HepG2 (cell line): ENCODE data around the gene CST5. TPM values are rescaled to one million over a fixed set of nuclear protein-coding genes. Genes with fewer than 3 reads are reported as not detected.

Experiments
- ATAC-seq: fragments of 200-7000 bp; cut with Tn5 transposase; 3 replicates; pipeline ENCODE4 v1.9.1; 2020; ENCODE audit warnings: mild to moderate bottlenecking, moderate library complexity
- BruUV-seq: library from RNA; stranded (reverse); fragments of 400-500 nt; replicated peaks from 2 replicates; lab custom pipeline; 2021; lab: Mats Ljungman, UMichigan
- CTCF ChIA-PET: fragments of 300-600 bp; formaldehyde crosslinking; extraction: SDS; loops from one replicate; lab custom pipeline; 2021; ENCODE audit warnings: low total read pairs, inconsistent platforms, low intra/inter-chr PET ratio; lab: Yijun Ruan, JAX
- POLR2A ChIA-PET: fragments of 350-600 bp; sonication (Branson Sonifier 250); formaldehyde crosslinking; loops from one replicate; lab custom pipeline; 2020; ENCODE audit warnings: antibody characterized with exemption, inconsistent platforms; lab: Yijun Ruan, JAX
- DNase-seq: peaks from one replicate; pipeline ENCODE4 v3.0.0-alpha.2; 2015; ENCODE audit warnings: low spot score
- FAIRE-seq: peaks from 3 replicates; lab custom pipeline; 2011; peaks lifted over from hg19 to GRCh38; lab: Jason Lieb, UNC
- H2AFZ ChIP-seq: one replicate; pipeline ENCODE4 v1.6.1; 2011; ENCODE audit warnings: low read length, inconsistent platforms
- H3K27ac ChIP-seq: fragments of 300-600 bp; 3 replicates; pipeline ENCODE4 v1.8.0; 2011; ENCODE audit warnings: mixed run types, mild to moderate bottlenecking, mixed read lengths, low read length, inconsistent platforms; ENCODE audit not compliant: insufficient read depth; ENCODE audit errors: extremely low read length
- H3K27me3 ChIP-seq, 2 experiments: fragments of 200-600 bp in 1 of 2; 2 replicates in 1 of 2; 3 replicates in 1 of 2; pipeline versions ENCODE4 v1.6.0 to v1.8.0; 2011; ENCODE audit warnings: low read length in 2 of 2, mild to moderate bottlenecking in 2 of 2, moderate library complexity in 2 of 2, inconsistent platforms in 1 of 2; ENCODE audit not compliant: insufficient read depth in 2 of 2, control insufficient read depth in 1 of 2
- H3K36me3 ChIP-seq, 2 experiments: fragments of 200-600 bp in 1 of 2; replicated peaks in 1 of 2; 2 replicates in 1 of 2; 3 replicates in 1 of 2; pipeline versions ENCODE4 v1.5.1 to v1.8.0; 2011; ENCODE audit warnings: low read length in 2 of 2, inconsistent platforms in 1 of 2; ENCODE audit not compliant: insufficient read depth in 2 of 2, control insufficient read depth in 1 of 2
- H3K4me1 ChIP-seq: 2 replicates; pipeline ENCODE4 v1.5.1; 2012; ENCODE audit warnings: low read length, inconsistent platforms; ENCODE audit not compliant: insufficient read depth
- H3K4me2 ChIP-seq: 2 replicates; pipeline ENCODE4 v1.6.0; 2011; ENCODE audit warnings: low read depth, low read length, inconsistent platforms
- H3K4me3 ChIP-seq, 3 experiments: fragments of 200-600 bp in 1 of 3; sonication (generic), shearing (Covaris generic) in 1 of 3; replicated peaks in 1 of 3; 2 replicates each; pipeline ENCODE4 v1.5.1; 2011 to 2016; ENCODE audit warnings: low read length in 3 of 3, inconsistent platforms in 2 of 3, low read depth in 2 of 3, mild to moderate bottlenecking in 2 of 3, control low read depth in 1 of 3, mixed read lengths in 1 of 3; ENCODE audit not compliant: insufficient read depth in 1 of 3
- H3K79me2 ChIP-seq: one replicate; pipeline ENCODE4 v1.6.1; 2011; ENCODE audit warnings: low read length, inconsistent platforms; ENCODE audit not compliant: insufficient read depth
- H3K9ac ChIP-seq: 2 replicates; pipeline ENCODE4 v1.6.0; 2011; ENCODE audit warnings: mild to moderate bottlenecking, low read depth, low read length, inconsistent platforms; ENCODE audit not compliant: insufficient read depth
- H3K9me3 ChIP-seq: 2 replicates; pipeline ENCODE4 v1.5.1; 2012; ENCODE audit warnings: mild to moderate bottlenecking, low read length
- H4K20me1 ChIP-seq: 2 replicates; pipeline ENCODE4 v1.6.0; 2011; ENCODE audit warnings: inconsistent platforms, mild to moderate bottlenecking, low read length, moderate library complexity; ENCODE audit not compliant: insufficient read depth
- ESRRA ChIP-seq: sonication (generic); formaldehyde crosslinking; IDR thresholded peaks from 2 replicates; pipeline ENCODE4 v1.5.1; 2020; ENCODE audit warnings: mild to moderate bottlenecking, low read depth, missing genetic modification reagents
- FOXC1 ChIP-seq: sonication (generic); formaldehyde crosslinking; IDR thresholded peaks from 2 replicates; pipeline ENCODE4 v1.8.0; 2022; ENCODE audit warnings: mild to moderate bottlenecking, missing genetic modification reagents, borderline replicate concordance
- GZF1 ChIP-seq: sonication (generic); formaldehyde crosslinking; IDR thresholded peaks from 2 replicates; pipeline ENCODE4 v1.5.1; 2020; ENCODE audit warnings: mild to moderate bottlenecking, missing genetic modification reagents
- HDAC6 ChIP-seq: fragments of 200-600 bp; sonication (generic); IDR thresholded peaks from 2 replicates; pipeline ENCODE4 v1.7.0; 2017; ENCODE audit warnings: mild to moderate bottlenecking, antibody characterized with exemption, low read length, low read depth
- MYC ChIP-seq: sonication (generic); formaldehyde crosslinking; IDR thresholded peaks from 2 replicates; pipeline ENCODE4 v1.9.0; 2021; ENCODE audit warnings: missing genetic modification reagents, borderline replicate concordance
- NCOA2 ChIP-seq: sonication (generic); formaldehyde crosslinking; IDR thresholded peaks from 2 replicates; pipeline ENCODE4 v1.8.0; 2022; ENCODE audit warnings: inconsistent platforms
- SAP130 ChIP-seq: IDR thresholded peaks from 2 replicates; pipeline ENCODE4 v1.6.1; 2016; ENCODE audit warnings: low read depth
- YEATS4 ChIP-seq: sonication (generic); formaldehyde crosslinking; IDR thresholded peaks from 2 replicates; pipeline ENCODE4 v1.4.0; 2020; ENCODE audit warnings: missing genetic modification reagents, borderline replicate concordance
- ZC3H4 ChIP-seq: sonication (generic); formaldehyde crosslinking; IDR thresholded peaks from 2 replicates; pipeline ENCODE4 v1.4.0; 2020; ENCODE audit warnings: missing genetic modification reagents, borderline replicate concordance
- ZNF12 ChIP-seq: sonication (generic); formaldehyde crosslinking; IDR thresholded peaks from 2 replicates; pipeline ENCODE4 v1.5.0; 2020; ENCODE audit warnings: missing genetic modification reagents
- ZNF280B ChIP-seq: sonication (generic); formaldehyde crosslinking; IDR thresholded peaks from 2 replicates; pipeline ENCODE4 v1.5.0; 2020; ENCODE audit warnings: missing genetic modification reagents, mild to moderate bottlenecking, borderline replicate concordance
- ZNF589 ChIP-seq: sonication (generic); formaldehyde crosslinking; conservative IDR thresholded peaks from 2 replicates; pipeline ENCODE4 v1.8.0; 2022; ENCODE audit warnings: mild to moderate bottlenecking, moderate library complexity, missing genetic modification reagents
- WGBS: methylation state at CpG from one replicate; pipeline ENCODE4 v1.1.6; 2017; ENCODE audit warnings: low lambda C conversion rate; 5-methylcytosine and 5-hydroxymethylcytosine counted together
- in situ Hi-C: cut with HindIII; loops from 2 replicates; pipeline ENCODE4 v1.10.0; 2017; ENCODE audit warnings: low pct_unique_long_range_greater_than_20kb; ENCODE audit not compliant: extremely low pct_ligation_motif_present
- intact Hi-C: fragments of 100-400 bp; cut with micrococcal nuclease; formaldehyde crosslinking; loops from one replicate; pipeline ENCODE4 v1.10.0; 2022; ENCODE audit not compliant: unreplicated experiment
- polyA plus RNA-seq, 8 experiments: library from polyadenylated mRNA; depleted of rRNA in 3 of 8; stranded (reverse) in 7 of 8; unstranded in 1 of 8; fragments of >200 nt; fragmentation: Illumina TruSeq in 4 of 8; extraction: Trizol in 4 of 8; gene quantifications; 2 replicates each; pipeline versions ENCODE4 v1.2.1 to v1.2.3, GENCODE V29; 2011 to 2016; ENCODE audit warnings: low read depth in 4 of 8, missing spikeins in 1 of 8, mixed read lengths in 1 of 8; ENCODE audit not compliant: insufficient read depth in 1 of 8
- total RNA-seq, 5 experiments: library from RNA; depleted of rRNA; stranded (reverse); fragments of >200 nt; fragmentation: Illumina TruSeq; extraction: Trizol; gene quantifications; 2 replicates each; pipeline ENCODE4 v1.2.3, GENCODE V29; 2016; ENCODE audit warnings: low read depth in 1 of 5

CST5 gene
- total and polyA plus RNA-seq, 2 of the 13 experiments (the other 11 are each of a cell fraction or from before 2014, with no cell fraction given) = 0.16 TPM; not detected in 1

- FAIRE-seq = no peak
- no TSS peak for BruUV-seq
- intact Hi-C loops = no loop called here
- Histone ChIP-seq H3K9me3 (no peaks in the 10 kb centered on the region), H3K27ac (no peak overlapping the region), H3K36me3 (no peaks in the 10 kb centered on the region), H3K4me1 (peaks cover 24% of the 10 kb centered on the region)
- CTCF ChIA-PET = no interaction called here
- 62% methylated on average over 6 of the region's 6 CpGs for WGBS
- no peak for ATAC-seq
- no peak for TF ChIP-seq NCOA2 (CRISPR knock-in tag)
- 0 out of 2 replicates have a peak, but pooled peaks have one; percentile 22 for TF ChIP-seq ZNF280B (CRISPR knock-in tag)
- no peak for TF ChIP-seq ESRRA
- no peak for TF ChIP-seq ZC3H4 (CRISPR knock-in tag)
- no peak for TF ChIP-seq ZNF12 (CRISPR knock-in tag)
- TF ChIP-seq GZF1 = no peak
- TF ChIP-seq, all 625 proteins: peak for 1
- Histone ChIP-seq H3K27me3 (peaks cover 0 to 4% of the 10 kb centered on the region in 2 experiments; a peak in 1 of 5 replicates), H4K20me1 (no peaks in the 10 kb centered on the region), H3K4me2 (no peak overlapping the region), H3K79me2 (no peaks in the 10 kb centered on the region), H3K4me3 (no peak overlapping the region), H3K9ac (no peak overlapping the region), H2AFZ (no peak overlapping the region)
- in situ Hi-C loops = no loop called here
- POLR2A ChIA-PET = no interaction called here
- no peak for DNase-seq
These were observed 2.0 kb downstream of the CST5 start for GRCh38 chr20:23877524-23877923.

- H4K20me1 ChIP-seq = no peaks in the 10 kb centered on the region
- DNase-seq = no peak
- in situ Hi-C loops (no loop called here), intact Hi-C loops (no loop called here)
- BruUV-seq = no TSS peak
- 34% methylated on average over 6 of the region's 6 CpGs for WGBS
- H3K4me1 ChIP-seq = peaks cover 22% of the 10 kb centered on the region
- H3K9ac ChIP-seq = no peak overlapping the region
- H3K27me3 ChIP-seq = peaks cover 0 to 2% of the 10 kb centered on the region in 2 experiments; a peak in 1 of 5 replicates
- ChIA-PET CTCF (no interaction called here), POLR2A (no interaction called here)
- no peaks in the 10 kb centered on the region for H3K36me3 ChIP-seq
- H3K9me3 ChIP-seq = no peaks in the 10 kb centered on the region
- H3K27ac ChIP-seq = no peak overlapping the region
- FAIRE-seq = no peak
- H2AFZ ChIP-seq = no peak overlapping the region
- H3K4me3 ChIP-seq = no peak overlapping the region
- no peak for ATAC-seq
- no peak overlapping the region for H3K4me2 ChIP-seq
- no peaks in the 10 kb centered on the region for H3K79me2 ChIP-seq
- no peak for TF ChIP-seq YEATS4 (CRISPR knock-in tag)
- no peak for TF ChIP-seq SAP130 (CRISPR knock-in tag)
- TF ChIP-seq FOXC1 (CRISPR knock-in tag) = no peak
- TF ChIP-seq ZNF589 (CRISPR knock-in tag) = no peak
- no peak for TF ChIP-seq HDAC6
- TF ChIP-seq MYC = no peak
These were observed 3.8 kb downstream of the CST5 start for GRCh38 chr20:23875606-23876237.
